GM19467 (cell line): ENCODE measurements around the gene RAD50.
"Not testable (repeated sequence)": the region's sequence is repeated elsewhere in the genome, so short reads cannot be mapped to it uniquely, and the experiment has no call there.

Experiments
- ATAC-seq: cut with Tn5 transposase; IDR thresholded peaks from one replicate; pipeline ENCODE4 v1.9.1; 2021; ENCODE audit warnings: mild to moderate bottlenecking, moderate library complexity; ENCODE audit not compliant: unreplicated experiment

RAD50 gene

DNA sequence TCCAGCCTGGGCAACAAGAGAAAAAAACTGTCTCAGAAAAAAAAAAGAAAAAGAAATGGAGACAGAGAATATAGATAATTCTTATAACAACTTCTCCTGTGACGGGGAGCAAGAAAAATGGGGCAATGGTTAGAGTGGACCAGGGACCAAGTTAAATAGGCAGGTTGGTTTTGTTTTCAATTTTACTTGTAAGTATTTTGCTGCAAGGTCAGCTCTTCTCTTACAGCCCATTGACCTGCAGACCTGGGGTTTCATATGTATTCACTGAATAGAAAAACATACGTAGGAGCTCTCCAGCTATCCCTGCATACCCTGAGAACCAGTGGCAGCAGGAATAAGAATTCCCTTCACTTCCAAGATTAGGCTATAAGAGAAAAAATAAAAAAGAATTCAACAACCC, 72.0 kb downstream of the RAD50 start:
- ATAC-seq, result no peak

DNA sequence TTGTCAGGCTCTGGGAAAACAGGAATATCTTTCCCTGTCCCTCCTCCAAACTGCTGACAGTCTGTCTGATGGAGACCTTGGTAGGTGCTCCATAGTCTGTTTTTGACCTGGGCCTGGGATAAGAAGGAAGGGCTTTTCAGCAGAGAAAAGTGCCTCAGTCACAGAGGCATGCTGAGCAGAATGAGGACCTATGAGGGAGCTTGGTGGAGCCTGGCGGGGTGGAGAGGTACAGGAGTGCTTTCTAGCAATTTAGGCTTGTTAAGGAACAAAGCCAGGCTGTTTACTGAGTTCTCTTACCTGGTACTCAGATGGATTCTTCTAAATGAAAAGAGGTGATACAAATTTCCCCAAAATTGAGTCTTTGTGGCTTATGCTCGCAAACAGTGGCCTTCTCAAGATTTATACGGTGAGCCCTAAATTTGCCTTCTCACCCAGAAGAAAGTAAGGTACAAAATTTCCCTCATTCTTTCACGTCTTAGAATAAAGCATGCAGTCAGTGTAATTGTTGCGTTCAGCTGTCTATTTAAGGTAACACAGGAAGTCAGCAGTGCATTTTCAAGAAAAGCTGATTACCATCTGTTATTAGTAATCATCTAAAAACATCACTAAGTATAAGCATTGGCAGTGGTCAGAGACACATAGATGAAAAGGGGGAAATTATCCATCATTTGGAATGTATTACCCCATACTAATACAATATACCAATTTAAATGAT, 72.6 kb downstream of the RAD50 start:
- no peak for ATAC-seq

DNA sequence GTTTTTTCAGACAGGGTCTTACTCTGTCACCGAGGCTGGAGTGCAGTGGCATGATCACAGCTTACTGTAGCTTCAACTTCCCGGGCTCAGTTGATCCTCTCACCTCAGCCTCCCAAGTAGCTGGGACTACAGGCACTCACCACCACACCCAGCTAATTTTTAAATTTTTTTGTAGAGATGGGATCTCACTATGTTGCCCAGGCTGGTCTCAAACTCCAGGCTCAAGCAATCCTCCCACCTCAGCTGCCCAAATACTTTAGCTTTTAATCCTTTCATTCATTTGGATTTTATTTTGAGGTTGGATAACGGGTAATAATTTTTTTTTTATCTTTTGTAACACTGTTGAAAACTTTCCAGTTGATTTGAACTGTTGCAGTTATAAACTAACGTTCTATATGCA, 76.8 kb downstream of the RAD50 start:
- ATAC-seq, result not testable (repeated sequence)

DNA sequence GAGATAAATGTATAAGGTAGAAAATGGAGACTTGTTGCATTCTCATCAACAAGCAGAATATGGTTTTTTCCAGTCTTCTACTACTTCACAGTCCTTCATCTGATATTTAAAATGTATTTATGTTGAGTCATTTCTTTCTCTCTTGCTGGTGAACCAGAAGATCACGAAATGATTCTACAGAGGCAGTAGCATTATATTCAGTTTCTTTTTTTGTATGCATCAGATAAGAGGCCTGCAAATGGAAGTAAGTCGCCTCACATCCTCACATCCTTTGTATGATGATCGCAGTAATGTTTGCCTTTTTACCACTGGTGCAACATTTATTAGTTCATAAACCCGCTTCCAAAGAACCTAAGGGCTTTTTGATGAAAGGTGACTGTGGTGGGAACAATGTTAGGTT, 79.1 kb downstream of the RAD50 start:
- no peak for ATAC-seq

DNA sequence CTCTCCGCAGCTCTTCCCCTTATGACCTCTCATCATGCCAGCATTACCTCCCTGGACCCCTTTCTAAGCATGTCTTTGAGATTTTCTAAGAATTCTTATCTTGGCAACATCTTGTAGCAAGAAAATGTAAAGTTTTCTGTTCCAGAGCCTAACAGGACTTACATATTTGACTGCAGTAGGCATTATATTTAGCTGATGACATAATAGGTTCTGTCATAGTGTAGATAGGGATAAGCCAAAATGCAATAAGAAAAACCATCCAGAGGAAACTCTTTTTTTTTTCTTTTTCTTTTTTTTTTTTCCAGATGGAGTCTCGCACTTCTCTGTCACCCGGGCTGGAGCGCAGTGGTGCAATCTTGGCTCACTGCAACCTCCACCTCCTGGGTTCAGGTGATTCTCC, 80.5 kb downstream of the RAD50 start:
- no peak for ATAC-seq

DNA sequence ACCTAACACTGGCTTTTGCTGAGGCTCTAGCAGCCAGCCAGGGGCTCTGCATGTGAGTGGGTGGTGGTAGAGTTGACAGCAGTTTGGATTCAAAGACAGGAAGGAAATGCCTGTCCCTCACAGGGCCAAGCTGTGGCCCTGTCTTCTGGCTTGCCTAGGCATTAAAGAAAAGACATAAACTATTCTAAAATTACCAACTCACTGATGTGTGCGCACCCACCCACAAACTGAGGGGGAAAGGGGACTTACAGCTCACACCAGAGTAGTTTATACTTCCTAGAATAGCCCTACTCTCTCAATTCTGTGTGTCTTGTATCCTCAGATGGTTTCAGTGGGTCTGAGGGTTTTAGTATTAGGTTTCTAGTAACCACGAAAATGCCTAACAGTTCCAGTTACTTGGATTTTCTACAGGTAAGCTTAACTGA, 82.9 kb downstream of the RAD50 start:
- ATAC-seq, result peak; percentile 66

DNA sequence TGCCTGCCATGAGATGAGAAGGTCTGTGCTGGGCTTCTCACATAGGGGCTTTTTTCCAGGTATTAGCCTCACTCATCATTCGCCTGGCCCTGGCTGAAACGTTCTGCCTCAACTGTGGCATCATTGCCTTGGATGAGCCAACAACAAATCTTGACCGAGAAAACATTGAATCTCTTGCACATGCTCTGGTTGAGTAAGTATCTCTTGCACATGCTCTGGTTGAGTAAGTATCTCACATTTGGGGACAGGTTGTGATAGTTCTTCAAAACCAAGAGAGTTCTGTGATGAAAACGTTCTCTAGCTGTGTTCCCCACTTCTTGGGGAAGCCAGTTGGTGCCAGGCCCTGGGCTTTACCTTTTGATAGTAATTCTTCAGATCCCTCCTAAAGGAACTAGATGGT, 83.8 kb downstream of the RAD50 start:
- ATAC-seq, result no peak

DNA sequence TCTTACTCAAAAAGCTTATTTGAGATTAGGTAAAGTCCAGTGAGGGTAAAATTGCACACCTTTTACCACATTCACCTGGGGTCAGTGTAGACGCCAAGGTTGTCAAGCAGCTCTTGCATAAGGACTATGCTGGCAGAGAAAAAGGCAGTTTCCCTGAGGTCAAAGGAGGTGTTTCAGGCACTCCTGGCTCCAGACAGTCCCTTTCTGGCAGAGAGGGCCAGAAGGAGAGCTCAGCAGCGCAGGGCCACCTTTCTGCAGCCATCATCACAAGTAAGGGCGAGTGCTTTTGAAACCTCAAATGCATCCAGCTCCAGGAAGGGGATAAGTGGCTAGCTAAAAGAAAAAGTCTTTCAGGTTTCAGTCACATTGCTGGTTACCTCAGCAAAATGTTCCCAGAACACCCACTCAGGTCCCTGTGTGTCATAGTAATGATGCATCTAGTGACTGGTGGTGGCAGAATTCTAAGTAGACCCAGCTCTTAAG, 84.5 kb downstream of the RAD50 start:
- ATAC-seq, result no peak

DNA sequence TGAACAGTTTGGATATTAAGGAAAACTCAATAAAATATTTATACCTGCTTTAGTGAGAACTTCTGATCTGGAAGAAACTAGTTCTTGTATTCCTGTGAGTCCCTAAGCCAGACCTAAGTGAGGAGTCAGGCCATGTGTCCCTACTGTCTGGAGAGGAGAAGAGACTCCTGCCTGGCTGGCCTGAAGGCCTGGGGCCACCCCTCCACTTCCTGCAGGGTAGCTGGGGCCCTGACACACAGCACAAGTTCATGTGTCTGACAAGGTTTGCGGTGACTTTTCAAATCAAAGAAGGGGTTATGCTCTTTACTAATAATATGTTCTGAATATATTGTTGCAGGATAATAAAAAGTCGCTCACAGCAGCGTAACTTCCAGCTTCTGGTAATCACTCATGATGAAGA, 85.1 kb downstream of the RAD50 start:
- no peak for ATAC-seq

DNA sequence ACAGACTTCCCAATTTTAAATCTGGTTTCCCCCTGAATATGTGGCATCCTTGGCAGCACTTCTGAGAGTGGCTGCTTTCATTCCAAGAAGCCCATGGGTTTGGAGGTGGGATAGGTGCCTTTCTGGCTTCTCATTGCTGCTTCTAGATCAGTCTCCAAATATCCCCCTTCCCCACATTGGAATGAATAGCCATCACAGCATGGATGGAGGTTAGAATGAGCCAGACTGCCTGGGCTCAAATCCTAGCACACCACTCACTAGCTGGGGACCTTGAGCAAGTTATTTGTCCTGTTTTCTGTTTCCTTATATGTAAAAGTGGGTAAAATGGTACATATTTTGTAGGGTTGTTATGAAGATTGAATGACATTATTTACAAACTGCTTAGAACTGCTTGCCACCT, 87.4 kb downstream of the RAD50 start:
- no peak for ATAC-seq

DNA sequence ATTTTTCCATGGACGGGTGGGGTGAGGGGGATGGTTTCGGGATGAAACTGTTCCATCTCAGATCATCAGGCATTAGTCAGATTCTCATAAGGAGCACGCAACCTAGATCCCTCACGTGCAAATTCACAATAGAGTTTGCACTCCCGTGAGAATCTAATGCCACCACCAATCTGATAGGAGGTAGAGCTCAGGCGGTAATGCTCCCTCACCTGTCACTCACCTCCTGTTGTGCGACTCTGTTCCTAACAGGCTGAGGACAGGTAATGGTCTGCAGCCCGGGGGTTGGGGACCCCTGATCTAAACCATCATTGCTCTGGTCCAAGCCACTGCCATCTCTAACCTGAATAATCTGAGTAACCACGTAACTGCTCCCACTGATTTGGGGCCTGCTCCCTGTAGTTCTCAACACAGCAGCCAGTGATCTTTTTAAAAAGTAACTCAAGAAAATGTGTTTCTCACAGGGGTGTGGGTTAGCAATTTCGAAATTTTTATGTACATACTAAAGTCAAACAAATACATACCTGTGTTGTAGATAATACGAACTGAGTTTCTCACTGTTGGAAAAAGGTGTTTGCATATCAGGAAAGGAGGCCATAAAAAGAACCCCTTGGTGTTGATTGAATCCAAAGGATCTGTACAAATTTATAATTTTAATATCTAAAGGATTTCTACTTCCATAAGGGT, 89.9 kb downstream of the RAD50 start:
- ATAC-seq, result no peak

DNA sequence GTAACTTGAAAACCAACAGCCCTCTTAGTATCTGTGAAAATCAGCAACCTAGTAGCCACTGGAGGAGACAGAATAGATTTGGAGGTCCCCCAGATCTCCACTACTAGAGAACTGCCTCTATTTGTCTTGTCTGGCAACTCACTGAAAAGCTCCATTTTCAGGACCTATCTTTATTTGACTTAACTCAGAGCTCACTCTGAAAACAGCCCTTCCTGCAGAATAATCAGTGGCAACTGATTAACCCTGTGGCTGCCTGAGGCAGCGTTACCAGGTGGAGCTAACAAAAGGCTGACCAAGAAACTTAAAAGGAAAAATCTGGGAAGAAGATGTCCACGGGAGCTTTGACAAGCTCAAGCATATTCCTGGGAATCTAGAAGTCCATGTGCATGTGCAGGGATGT, 90.7 kb downstream of the RAD50 start:
- no peak for ATAC-seq

DNA sequence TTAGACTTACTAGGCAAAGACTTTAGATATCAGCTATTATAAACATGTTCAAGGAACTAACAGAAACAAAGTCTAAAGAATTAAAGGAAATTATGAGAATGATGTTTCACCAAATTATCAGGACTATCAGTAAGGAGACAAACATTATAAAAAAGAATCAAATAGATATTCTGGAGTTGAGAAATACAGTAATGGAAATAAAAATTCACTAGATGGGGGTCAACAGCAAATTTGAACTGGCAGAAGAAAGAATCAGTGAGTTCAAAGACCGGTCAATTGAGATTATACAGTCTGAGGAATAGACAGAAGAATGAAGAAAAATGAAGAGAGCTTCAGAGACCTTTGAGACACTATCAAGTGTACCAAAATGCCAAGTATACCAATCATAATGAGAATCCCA, 91.6 kb downstream of the RAD50 start:
- no peak for ATAC-seq

DNA sequence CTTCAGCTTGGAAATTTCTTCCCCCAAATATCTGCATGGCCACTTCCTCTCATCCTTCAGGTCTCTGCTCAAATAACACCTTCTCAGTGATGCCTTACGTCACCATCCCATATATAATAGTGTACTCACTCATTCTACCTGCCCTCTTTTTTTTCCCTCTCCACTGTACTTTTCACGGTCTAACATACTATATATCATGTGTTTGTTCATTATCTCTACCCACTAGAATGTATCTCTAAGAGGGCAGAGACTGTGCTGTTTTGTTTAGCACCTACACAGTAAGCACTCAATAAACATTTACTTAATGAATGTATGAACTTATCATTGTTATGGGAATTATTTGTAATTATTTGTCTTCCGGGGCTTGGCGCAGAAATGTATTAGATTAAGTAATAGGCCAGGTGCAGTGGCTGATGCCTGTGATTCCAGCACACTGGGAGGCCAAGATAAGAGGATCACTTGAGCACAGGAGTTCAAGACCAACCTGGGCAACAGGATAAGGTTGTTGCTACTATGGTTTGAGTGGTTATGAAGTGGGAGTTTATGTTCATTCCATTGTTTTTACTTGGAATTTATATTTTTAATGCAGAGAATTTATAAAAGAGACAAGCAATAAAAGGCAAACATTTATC, 95.2 kb downstream of the RAD50 start:
- no peak for ATAC-seq

DNA sequence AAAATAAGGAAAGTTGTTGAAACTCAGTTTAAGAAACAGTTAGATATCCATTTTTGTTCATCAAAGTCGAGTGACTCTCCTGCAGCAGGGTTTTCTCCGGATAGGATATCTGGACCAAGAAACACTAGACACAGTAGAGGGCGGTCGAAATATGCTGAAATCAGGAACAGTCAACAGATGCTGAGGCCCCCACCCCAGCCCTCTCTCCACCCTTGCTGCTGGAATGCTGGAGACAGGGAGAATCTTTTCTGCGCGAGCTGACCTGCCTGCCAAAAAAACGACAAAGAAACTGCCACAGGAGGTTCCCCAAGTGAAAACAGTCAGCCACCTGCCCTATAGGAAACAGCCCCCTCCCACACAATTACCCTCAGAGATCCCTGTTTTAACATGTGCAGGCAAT, 96.9 kb downstream of the RAD50 start:
- no peak for ATAC-seq

DNA sequence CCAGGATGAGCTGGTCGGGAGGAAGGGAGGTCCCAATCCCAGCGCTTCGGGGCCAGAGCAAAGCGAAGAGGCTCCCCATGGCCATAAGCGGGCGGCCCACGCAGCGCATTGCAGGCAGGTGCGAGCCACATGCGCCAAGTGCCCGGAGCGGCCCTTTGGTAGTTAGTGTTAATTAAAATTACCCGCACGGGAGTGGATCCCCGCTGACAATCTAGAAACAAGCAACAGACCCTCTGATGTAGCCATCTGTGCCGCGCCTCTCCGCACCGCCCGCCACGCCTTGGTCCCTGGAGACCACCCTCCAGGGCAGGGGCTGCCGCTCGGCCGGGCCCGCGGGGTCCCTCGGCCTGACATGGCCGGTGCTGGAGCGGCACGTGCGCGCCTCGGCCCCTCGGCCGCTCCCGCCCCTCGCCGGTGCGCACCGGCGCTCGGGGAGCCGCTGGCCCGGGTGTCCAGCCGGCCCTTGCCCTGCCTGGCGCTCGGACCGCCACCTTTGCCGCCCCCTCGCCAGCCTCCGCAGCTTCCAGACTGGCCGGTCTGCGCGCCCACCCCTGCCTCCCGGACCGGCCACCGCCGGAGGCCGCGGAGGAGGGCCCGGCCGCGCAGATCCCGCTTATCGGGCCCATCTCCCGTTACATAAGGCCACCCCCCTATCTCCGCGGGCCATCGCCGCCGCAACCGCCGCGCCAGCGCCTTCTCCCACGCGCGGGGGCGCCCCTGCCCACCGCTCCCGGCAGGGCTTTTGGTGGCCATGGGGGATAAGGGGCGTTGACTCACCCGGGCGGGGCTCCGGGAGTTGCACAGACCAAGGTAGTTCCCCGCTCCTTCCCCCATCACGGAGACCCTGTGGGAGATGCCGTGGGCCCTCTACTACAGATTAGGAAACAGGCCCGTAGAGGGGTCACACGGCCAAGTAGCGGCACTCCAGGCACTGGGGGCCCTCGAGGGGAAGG, 99.3 kb downstream of the RAD50 start:
- no peak for ATAC-seq

DNA sequence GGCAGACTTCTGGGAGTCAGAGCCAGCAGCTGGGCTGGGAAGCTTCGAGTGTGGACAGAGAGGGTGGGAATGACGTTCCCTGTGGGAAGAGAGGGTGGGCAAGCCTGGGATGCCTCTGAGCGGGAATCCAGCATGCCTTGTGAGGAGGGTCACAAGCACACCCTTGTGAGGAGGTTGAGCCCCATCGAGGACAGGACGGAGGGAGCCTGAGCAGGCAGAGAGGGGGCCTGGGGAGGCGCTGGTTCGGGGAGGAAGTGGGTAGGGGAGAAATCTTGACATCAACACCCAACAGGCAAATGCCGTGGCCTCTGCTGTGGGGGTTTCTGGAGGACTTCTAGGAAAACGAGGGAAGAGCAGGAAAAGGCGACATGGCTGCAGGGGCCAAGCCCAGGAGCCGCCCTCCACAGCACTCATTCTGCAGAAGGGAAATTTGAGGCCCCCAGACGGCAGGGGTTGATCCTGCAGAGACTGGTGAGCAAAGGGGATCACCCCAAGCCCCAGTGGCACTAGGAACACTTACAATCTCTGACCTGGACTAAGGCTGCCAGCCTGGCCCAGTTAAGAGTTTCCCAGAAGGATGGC, 100.1 kb downstream of the RAD50 start:
- no peak for ATAC-seq

DNA sequence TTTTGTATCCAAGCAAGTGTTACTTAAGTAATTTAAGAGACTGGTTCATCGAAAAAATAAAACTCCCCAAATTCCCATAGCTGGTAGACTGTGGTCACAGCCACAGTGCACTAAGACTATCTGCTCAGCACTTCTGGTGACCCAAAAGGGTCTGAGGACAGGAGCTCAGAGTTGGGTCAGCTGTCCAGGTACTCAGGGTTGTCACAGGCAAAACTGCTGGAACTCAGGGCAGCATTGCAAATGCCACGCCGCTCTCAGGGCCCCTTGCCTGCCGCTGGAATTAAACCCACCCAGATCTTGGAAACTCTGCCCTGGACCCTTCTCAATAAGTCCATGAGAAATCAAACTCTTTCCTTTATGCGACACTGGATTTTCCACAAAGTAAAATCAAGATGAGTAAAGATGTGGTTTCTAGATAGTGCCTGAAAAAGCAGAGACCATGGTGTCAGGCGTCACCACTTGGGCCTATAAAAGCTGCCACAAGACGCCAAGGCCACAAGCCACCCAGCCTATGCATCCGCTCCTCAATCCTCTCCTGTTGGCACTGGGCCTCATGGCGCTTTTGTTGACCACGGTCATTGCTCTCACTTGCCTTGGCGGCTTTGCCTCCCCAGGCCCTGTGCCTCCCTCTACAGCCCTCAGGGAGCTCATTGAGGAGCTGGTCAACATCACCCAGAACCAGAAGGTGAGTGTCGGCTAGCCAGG, 101.1 kb downstream of the RAD50 start, which contains the start of gene IL13:
TSS of gene IL13 (plus strand) at position 498 of the 705 bp plus-strand sequence. CDS start at position 512, 14 bp downstream.
- ATAC-seq, result no peak

DNA sequence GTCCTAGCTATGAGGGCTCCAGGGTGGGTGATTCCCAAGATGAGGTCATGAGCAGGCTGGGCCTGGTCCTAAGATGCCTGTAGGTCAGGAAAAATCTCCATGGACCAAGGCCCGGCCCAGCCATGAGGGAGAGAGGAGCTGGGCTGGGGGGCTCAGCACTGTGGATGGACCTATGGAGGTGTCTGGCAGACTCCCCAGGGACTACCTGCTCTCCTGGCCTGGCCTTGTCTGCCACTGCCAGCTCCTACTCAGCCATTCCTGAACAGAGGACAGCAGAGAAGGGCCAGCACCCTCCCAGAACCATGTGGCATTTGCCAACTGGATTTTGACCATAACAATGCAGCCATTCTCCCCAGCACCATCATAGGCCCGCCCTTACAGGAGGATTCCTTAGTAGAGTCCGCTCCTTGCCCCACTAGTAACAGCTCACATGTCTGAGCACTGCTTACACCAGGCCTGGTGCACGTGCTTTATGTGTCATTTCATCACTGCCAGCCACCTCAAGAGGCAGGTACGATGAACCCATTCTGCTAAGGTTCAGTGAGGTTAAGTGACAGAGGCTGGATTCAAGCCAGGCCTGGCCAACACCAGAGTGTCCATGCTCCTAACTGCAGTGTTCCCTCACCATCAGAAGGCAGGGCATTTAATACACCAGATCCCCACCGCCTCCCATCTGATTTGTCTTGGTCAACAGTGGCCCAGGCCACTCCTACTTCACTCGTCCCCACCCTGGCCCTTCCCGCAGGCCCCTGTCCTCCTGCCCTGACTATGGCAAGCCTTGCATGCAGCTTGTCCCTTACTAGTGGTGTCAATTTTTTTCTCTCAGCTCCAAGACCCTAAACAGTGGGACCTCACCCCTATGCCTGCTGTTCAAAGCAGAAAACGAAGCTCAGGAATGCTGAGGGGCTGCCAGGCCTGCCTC, 101.9 kb downstream of the RAD50 start:
- ATAC-seq, result no peak
